ENCODE results near the gene OR6S1.

- TF ChIP-seq EZH2 (IDR thresholded peaks at IDR 0.05; ENCODE audit: borderline replicate concordance, low read depth, low read length, severe bottlenecking) (no peak), CTCF (IDR thresholded peaks at IDR 0.05; ENCODE audit: extremely low read depth in 1 of 2, insufficient read depth in 1 of 2, low read depth in 1 of 2, low read length in 2 of 2) (no peak)
Observed at GRCh38 chr14:20684662-20685456, 43.4 kb upstream of the OR6S1 start.
